SK-N-SH treated with all-trans-retinoic acid at 6 μM for 48 hours (cell line): ENCODE measurements around the gene CYTH4.

Experiments
- ATAC-seq: fragments of 200-7000 bp; cut with Tn5 transposase; 3 replicates; pipeline ENCODE4 v1.9.1; 2020; ENCODE audit warnings: mild to moderate bottlenecking, moderate library complexity
- ARNTL ChIP-seq: fragments of 450-650 bp; formaldehyde crosslinking; IDR thresholded peaks from 2 replicates; pipeline ENCODE4 v1.5.0; 2020; ENCODE audit warnings: low read depth, mild to moderate bottlenecking, moderate library complexity, borderline replicate concordance
- BACH2 ChIP-seq: fragments of 250-450 bp; sonication (Bioruptor Pico); IDR thresholded peaks from 2 replicates; pipeline ENCODE4 v1.9.0; 2021; ENCODE audit warnings: mild to moderate bottlenecking, borderline replicate concordance
- CREB5 ChIP-seq: fragments of 250-450 bp; sonication (Bioruptor Pico); IDR thresholded peaks from 2 replicates; pipeline ENCODE4 v1.5.1; 2020; ENCODE audit warnings: low read depth, mild to moderate bottlenecking, moderate library complexity
- CSDC2 ChIP-seq: fragments of 250-450 bp; sonication (Bioruptor Pico); IDR thresholded peaks from 2 replicates; pipeline ENCODE4 v1.5.0; 2020; ENCODE audit warnings: mild to moderate bottlenecking, moderate library complexity
- ESRRG ChIP-seq: fragments of 250-450 bp; sonication (Bioruptor Pico); IDR thresholded peaks from 2 replicates; pipeline ENCODE4 v1.6.1; 2021; ENCODE audit warnings: mild to moderate bottlenecking
- GLIS3 ChIP-seq: fragments of 250-450 bp; sonication (Bioruptor Pico); IDR thresholded peaks from 2 replicates; pipeline ENCODE4 v1.5.0; 2020; ENCODE audit warnings: mild to moderate bottlenecking, moderate library complexity
- PATZ1 ChIP-seq: fragments of 250-450 bp; sonication (Bioruptor Pico); IDR thresholded peaks from 2 replicates; pipeline ENCODE4 v1.8.0; 2020; ENCODE audit warnings: mild to moderate bottlenecking, moderate library complexity, borderline replicate concordance
- POU6F1 ChIP-seq: fragments of 250-450 bp; sonication (Bioruptor Pico); IDR thresholded peaks from 2 replicates; pipeline ENCODE4 v1.8.0; 2021; ENCODE audit warnings: low read depth, mild to moderate bottlenecking, moderate library complexity, borderline replicate concordance
- PPARA ChIP-seq: fragments of 250-450 bp; sonication (Bioruptor Pico); IDR thresholded peaks from 2 replicates; pipeline ENCODE4 v1.5.0; 2020; ENCODE audit warnings: mild to moderate bottlenecking, borderline replicate concordance
- TCF4 ChIP-seq: fragments of 250-450 bp; sonication (Bioruptor Pico); IDR thresholded peaks from 2 replicates; pipeline ENCODE4 v1.8.0; 2021; ENCODE audit warnings: mild to moderate bottlenecking, moderate library complexity, borderline replicate concordance
- TOX ChIP-seq: fragments of 250-450 bp; sonication (Bioruptor Pico); IDR thresholded peaks from 2 replicates; pipeline ENCODE4 v1.8.0; 2021; ENCODE audit warnings: mild to moderate bottlenecking, moderate library complexity, borderline replicate concordance
- TSHZ2 ChIP-seq: fragments of 250-450 bp; sonication (Bioruptor Pico); IDR thresholded peaks from 2 replicates; pipeline ENCODE4 v1.5.0; 2020; ENCODE audit warnings: mild to moderate bottlenecking, moderate library complexity
- ZC3H10 ChIP-seq: fragments of 250-450 bp; sonication (Bioruptor Pico); IDR thresholded peaks from 2 replicates; pipeline ENCODE4 v1.5.1; 2021; ENCODE audit warnings: mild to moderate bottlenecking, moderate library complexity
- ZFP3 ChIP-seq: fragments of 250-450 bp; sonication (Bioruptor Pico); IDR thresholded peaks from 2 replicates; pipeline ENCODE4 v1.5.0; 2020; ENCODE audit warnings: mild to moderate bottlenecking, moderate library complexity
- ZFP30 ChIP-seq: fragments of 450-650 bp; formaldehyde crosslinking; IDR thresholded peaks from 2 replicates; pipeline ENCODE4 v1.5.0; 2022; ENCODE audit warnings: mild to moderate bottlenecking, moderate library complexity
- ZNF565 ChIP-seq: fragments of 450-650 bp; formaldehyde crosslinking; conservative IDR thresholded peaks from 2 replicates; pipeline ENCODE4 v1.5.0; 2020; ENCODE audit warnings: low read depth, mild to moderate bottlenecking, moderate library complexity
- ZNF70 ChIP-seq: fragments of 450-650 bp; formaldehyde crosslinking; IDR thresholded peaks from 2 replicates; pipeline ENCODE4 v1.5.0; 2020; ENCODE audit warnings: mild to moderate bottlenecking, moderate library complexity
- ZNF8 ChIP-seq: fragments of 450-650 bp; formaldehyde crosslinking; IDR thresholded peaks from 2 replicates; pipeline ENCODE4 v1.5.0; 2020; ENCODE audit warnings: mild to moderate bottlenecking, moderate library complexity

The CYTH4 gene

GRCh38 chr22:37320726-37321677 is 38.7 kb downstream of the CYTH4 start:
- no peak for ATAC-seq

GRCh38 chr22:37324340-37325038 is 42.2 kb downstream of the CYTH4 start:
- ATAC-seq, result no peak
- TF ChIP-seq PATZ1 (CRISPR knock-in tag) (no peak), TOX (no peak), ESRRG (no peak), CSDC2 (no peak), ZNF565 (no peak), CREB5 (CRISPR knock-in tag) (no peak), BACH2 (CRISPR knock-in tag) (no peak), PPARA (CRISPR knock-in tag) (no peak), ARNTL (CRISPR knock-in tag) (no peak)

More at GRCh38 chr22:37320726-37321677, 38.7 kb downstream of the CYTH4 start:
- TF ChIP-seq TOX, result no peak
- TF ChIP-seq ZNF8 (CRISPR knock-in tag), result no peak
- TF ChIP-seq ZFP30 (CRISPR knock-in tag), result no peak
- TF ChIP-seq POU6F1, result no peak
- TF ChIP-seq BACH2 (CRISPR knock-in tag), result no peak
- no peak for TF ChIP-seq CSDC2
- TF ChIP-seq ZNF70 (CRISPR knock-in tag), result no peak
- no peak for TF ChIP-seq ZC3H10 (CRISPR knock-in tag)
- TF ChIP-seq CREB5 (CRISPR knock-in tag), result no peak
- TF ChIP-seq TSHZ2, result no peak
- no peak for TF ChIP-seq GLIS3 (CRISPR knock-in tag)
- TF ChIP-seq TCF4 (CRISPR knock-in tag), result no peak
- no peak for TF ChIP-seq PATZ1 (CRISPR knock-in tag)
- TF ChIP-seq ZFP3 (CRISPR knock-in tag), result no peak
